Jurkat, Clone E6-1 (cell line): Measurements from ENCODE around the gene ACTR8.

Source experiments
- DNase-seq: peaks from one replicate; pipeline ENCODE4 v3.0.0-alpha.2; 2011; ENCODE audit warnings: low read depth, low spot score
- H3K4me3 ChIP-seq: 2 replicates; pipeline ENCODE4 v1.5.1; 2011; ENCODE audit warnings: mild to moderate bottlenecking, low read length, control low read depth, moderate library complexity

Gene ACTR8

GRCh38 chr3:53842436-53843194, 39.3 kb downstream of the ACTR8 start:
- no peak overlapping the region for H3K4me3 ChIP-seq
- no peak for DNase-seq

- H3K4me3 ChIP-seq = no peak overlapping the region
- no peak for DNase-seq
These were observed 40.7 kb downstream of the ACTR8 start for GRCh38 chr3:53841296-53841695.

GRCh38 chr3:53837331-53837730, 44.6 kb downstream of the ACTR8 start:
- no peak overlapping the region for H3K4me3 ChIP-seq
- DNase-seq = no peak

GRCh38 chr3:53836084-53836872, 45.7 kb downstream of the ACTR8 start:
- H3K4me3 ChIP-seq = no peak overlapping the region
- DNase-seq = no peak

GRCh38 chr3:53835257-53835656, 46.7 kb downstream of the ACTR8 start:
- DNase-seq = no peak
- H3K4me3 ChIP-seq = no peak overlapping the region

GRCh38 chr3:53834429-53835095, 47.4 kb downstream of the ACTR8 start:
- DNase-seq = no peak
- no peak overlapping the region for H3K4me3 ChIP-seq

GRCh38 chr3:53833700-53834099, 48.3 kb downstream of the ACTR8 start:
- no peak overlapping the region for H3K4me3 ChIP-seq
- DNase-seq = no peak

GRCh38 chr3:53833053-53833645, 48.8 kb downstream of the ACTR8 start:
- no peak for DNase-seq
- no peak overlapping the region for H3K4me3 ChIP-seq

- no peak for DNase-seq
- H3K4me3 ChIP-seq = no peak overlapping the region
These were observed 51.0 kb downstream of the ACTR8 start for GRCh38 chr3:53830944-53831343.

- H3K4me3 ChIP-seq = no peak overlapping the region
- no peak for DNase-seq
These were observed 52.3 kb downstream of the ACTR8 start for GRCh38 chr3:53829605-53830004.

GRCh38 chr3:53828581-53828980, 53.4 kb downstream of the ACTR8 start:
- H3K4me3 ChIP-seq = no peak overlapping the region
- DNase-seq = no peak

GRCh38 chr3:53826048-53826447, 55.9 kb downstream of the ACTR8 start:
- DNase-seq = no peak
- no peak overlapping the region for H3K4me3 ChIP-seq

GRCh38 chr3:53824795-53825194, 57.2 kb downstream of the ACTR8 start:
- DNase-seq = no peak
- no peak overlapping the region for H3K4me3 ChIP-seq

GRCh38 chr3:53823956-53824657, 57.8 kb downstream of the ACTR8 start:
- DNase-seq = no peak
- H3K4me3 ChIP-seq = no peak overlapping the region

GRCh38 chr3:53823026-53823955, 58.7 kb downstream of the ACTR8 start:
- H3K4me3 ChIP-seq = no peak overlapping the region
- DNase-seq = no peak

GRCh38 chr3:53822331-53822741, 59.6 kb downstream of the ACTR8 start:
- no peak for DNase-seq
- H3K4me3 ChIP-seq = no peak overlapping the region

- DNase-seq = peak; percentile 28
These were observed 60.3 kb downstream of the ACTR8 start for GRCh38 chr3:53821631-53822121.

More at GRCh38 chr3:53821631-53822121, 60.3 kb downstream of the ACTR8 start:
- H3K4me3 ChIP-seq = no peak overlapping the region
